C4-2B (cell line): ENCODE measurements around the gene IGF2BP1.
"Not testable (repeated sequence)": the region's sequence is repeated elsewhere in the genome, so short reads cannot be mapped to it uniquely, and the experiment has no call there.

Source experiments
- ZFX ChIP-seq: fragments of 450-650 bp; IDR thresholded peaks from 2 replicates; pipeline ENCODE4 v1.6.1; 2017
- TF ChIP-seq, protein P1 (sequence below): fragments of 450-650 bp; conservative IDR thresholded peaks from 2 replicates; pipeline ENCODE4 v1.5.1; 2017; ENCODE audit warnings: mild to moderate bottlenecking

DNA sequence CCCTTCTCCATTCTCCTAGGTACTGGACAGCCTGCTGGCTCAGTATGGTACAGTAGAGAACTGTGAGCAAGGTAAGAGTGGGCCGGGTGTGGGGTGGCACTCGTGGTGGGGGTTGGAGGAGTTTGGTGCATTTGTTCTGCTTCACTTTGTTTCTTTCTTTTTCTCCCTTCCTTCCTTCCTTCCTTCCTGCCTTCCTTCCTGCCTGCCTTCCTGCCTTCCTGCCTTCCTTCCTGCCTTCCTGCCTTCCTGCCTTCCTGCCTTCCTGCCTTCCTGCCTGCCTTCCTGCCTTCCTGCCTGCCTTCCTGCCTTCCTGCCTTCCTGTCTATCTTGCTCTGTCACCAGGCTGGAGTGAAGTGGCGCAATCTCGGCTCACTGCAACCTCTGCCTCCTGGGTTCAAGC is 29.3 kb downstream of the IGF2BP1 start:
- TF ChIP-seq, protein P1, sequence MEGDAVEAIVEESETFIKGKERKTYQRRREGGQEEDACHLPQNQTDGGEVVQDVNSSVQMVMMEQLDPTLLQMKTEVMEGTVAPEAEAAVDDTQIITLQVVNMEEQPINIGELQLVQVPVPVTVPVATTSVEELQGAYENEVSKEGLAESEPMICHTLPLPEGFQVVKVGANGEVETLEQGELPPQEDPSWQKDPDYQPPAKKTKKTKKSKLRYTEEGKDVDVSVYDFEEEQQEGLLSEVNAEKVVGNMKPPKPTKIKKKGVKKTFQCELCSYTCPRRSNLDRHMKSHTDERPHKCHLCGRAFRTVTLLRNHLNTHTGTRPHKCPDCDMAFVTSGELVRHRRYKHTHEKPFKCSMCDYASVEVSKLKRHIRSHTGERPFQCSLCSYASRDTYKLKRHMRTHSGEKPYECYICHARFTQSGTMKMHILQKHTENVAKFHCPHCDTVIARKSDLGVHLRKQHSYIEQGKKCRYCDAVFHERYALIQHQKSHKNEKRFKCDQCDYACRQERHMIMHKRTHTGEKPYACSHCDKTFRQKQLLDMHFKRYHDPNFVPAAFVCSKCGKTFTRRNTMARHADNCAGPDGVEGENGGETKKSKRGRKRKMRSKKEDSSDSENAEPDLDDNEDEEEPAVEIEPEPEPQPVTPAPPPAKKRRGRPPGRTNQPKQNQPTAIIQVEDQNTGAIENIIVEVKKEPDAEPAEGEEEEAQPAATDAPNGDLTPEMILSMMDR = not testable (repeated sequence)
- TF ChIP-seq ZFX = not testable (repeated sequence)
